SK-N-DZ (cell line): ENCODE measurements around the gene ALDH3B1.
A peak's percentile ranks its signal among the peaks of the same experiment; 100 is the strongest.

Experiments
- DNase-seq: peaks from one replicate; pipeline ENCODE4 v3.0.0-alpha.2; 2015; ENCODE audit warnings: low spot score

The ALDH3B1 gene

GRCh38 chr11:67997475-67997921 is 12.6 kb upstream of the ALDH3B1 start:
- no peak for DNase-seq

- DNase-seq = no peak
Observed at GRCh38 chr11:67998150-67999045, 11.7 kb upstream of the ALDH3B1 start.

DNA sequence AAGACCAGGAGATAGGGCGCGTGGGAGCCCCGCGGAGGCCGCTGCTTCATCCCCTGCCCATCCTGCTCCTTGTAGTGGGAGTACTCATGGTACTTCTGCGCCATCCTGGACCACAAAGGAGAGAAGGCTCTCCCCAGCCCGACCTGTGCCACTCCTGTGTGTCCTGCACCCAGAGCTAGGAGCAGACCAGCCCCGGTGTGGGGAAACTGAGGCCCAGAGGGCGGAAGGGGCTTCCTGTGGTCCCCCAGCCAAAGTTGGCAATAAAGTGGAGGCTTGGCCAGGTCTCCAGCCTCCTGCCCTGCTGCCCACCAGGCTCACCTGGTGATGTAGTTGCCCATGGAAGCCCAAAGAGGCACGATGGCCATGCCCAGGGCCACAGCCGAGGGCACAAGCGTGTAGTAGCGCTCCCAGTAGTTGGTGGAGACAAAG is 10.9 kb upstream of the ALDH3B1 start:
- peak; percentile 0 for DNase-seq

GRCh38 chr11:67999704-68000103 is 10.4 kb upstream of the ALDH3B1 start:
- peak; percentile 3 for DNase-seq

DNA sequence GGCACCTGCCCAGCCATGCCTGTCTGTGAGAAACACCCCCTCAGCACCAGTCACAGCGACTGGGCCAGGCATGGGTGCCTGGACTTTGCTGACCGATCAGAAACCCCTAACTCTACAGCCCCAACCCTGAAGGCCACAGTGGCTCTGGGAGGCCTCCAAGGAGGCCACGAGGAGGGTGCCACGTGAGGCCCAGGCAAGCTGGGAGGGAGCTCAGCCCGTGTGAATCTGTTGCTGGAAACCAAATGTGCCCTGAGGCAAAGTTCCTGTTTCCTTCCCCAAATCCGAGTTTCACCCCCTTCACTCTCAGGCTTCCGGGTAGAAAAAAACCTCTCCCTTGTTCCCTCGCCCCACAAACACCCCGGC is 7.6 kb upstream of the ALDH3B1 start:
- no peak for DNase-seq

DNA sequence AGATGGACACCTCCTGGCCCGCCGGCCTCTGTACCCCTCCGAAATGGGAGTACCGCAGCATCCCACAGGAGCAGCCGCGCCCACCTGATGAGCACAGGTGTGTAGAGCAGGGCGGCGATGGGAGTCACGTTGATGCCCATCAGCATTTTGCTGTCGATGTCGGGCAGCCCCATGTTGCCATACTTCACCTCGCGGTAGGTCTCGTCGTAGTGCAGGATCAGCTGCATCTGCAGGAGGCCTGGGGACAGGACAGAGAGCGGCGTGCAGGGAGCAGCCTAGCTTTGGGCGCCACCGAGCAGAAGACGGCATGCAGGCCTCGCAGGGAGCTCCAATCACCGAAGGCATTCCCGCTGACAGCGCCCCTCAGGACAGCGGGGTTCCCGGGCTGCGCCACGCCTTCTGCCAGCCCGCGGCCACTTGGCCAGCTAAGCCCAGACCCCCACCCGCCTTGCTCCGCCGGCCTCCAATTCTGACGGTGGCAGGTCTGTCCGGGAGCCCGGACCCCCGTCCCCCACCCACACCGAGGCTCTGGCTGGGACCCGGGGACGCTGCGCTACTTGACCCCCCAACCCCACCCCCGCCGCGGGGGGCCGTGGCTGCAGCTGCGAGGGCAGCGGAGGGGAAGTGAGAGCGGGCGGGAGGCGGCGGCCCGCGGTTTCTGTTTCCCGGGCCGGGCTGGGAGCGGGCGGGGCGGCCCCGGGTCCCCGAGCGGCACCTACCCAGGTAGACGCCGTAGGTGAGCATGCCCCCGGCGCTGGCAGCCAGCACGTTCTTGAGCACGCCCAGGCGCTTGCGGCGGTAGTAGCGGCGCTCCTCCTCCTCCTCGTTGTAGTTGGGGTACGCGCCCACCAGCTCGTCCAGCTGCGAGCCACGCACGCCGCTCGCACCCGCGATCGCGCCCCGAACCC is 6.9 kb upstream of the ALDH3B1 start:
- DNase-seq = no peak

- DNase-seq = peak; percentile 47
Observed at GRCh38 chr11:68003846-68004550, 6.1 kb upstream of the ALDH3B1 start, which contains the start of gene UNC93B1. UNC93B1 (minus strand) TSS chr11:68004097; CDS start chr11:68004043, 54 bp downstream.

GRCh38 chr11:68004551-68005335 is 5.4 kb upstream of the ALDH3B1 start:
- DNase-seq = no peak

GRCh38 chr11:68006606-68007166 is 3.4 kb upstream of the ALDH3B1 start:
- DNase-seq = no peak

DNA sequence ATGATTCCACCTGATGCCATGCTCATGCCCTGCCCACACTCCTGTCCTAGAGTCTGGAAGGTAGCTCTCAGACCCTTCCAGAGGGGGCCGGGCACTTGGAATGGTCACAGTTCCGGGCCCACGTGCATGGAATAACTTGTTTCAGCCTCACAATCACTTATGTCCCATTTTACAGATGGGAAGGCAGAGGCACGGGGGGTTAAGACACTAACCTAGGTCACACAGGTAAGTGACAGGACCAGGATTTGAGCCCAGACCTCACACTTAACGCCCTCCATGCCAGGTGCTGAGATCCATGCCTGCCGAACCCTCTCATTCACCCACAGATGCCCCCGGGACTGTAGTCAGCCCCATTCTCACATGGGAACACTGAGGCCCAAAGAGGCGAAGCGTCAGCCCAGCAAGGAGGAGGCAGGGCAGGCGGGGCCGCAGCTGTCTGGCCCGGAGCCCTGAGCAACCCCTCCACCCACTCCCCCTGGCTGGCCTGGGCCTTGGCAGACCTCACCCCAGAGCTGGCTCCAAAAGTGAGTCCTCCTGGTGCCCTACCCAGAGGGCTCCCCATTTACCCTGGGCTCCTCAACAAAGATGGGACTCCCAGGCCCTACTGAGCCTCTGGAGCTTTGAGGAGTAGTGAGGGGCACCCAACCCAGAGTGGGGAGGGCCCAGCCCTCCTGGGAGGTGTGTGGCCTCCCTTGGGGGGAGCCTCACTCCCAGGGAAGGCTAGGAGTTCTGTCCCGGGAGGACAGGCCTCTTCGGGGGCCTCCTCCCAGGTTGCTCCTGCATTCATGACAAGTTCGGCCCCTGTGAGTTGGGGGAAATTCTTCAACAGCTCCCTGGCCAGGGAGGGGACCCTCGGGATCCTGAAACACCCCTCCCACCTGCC is 2.4 kb upstream of the ALDH3B1 start:
- no peak for DNase-seq

DNA sequence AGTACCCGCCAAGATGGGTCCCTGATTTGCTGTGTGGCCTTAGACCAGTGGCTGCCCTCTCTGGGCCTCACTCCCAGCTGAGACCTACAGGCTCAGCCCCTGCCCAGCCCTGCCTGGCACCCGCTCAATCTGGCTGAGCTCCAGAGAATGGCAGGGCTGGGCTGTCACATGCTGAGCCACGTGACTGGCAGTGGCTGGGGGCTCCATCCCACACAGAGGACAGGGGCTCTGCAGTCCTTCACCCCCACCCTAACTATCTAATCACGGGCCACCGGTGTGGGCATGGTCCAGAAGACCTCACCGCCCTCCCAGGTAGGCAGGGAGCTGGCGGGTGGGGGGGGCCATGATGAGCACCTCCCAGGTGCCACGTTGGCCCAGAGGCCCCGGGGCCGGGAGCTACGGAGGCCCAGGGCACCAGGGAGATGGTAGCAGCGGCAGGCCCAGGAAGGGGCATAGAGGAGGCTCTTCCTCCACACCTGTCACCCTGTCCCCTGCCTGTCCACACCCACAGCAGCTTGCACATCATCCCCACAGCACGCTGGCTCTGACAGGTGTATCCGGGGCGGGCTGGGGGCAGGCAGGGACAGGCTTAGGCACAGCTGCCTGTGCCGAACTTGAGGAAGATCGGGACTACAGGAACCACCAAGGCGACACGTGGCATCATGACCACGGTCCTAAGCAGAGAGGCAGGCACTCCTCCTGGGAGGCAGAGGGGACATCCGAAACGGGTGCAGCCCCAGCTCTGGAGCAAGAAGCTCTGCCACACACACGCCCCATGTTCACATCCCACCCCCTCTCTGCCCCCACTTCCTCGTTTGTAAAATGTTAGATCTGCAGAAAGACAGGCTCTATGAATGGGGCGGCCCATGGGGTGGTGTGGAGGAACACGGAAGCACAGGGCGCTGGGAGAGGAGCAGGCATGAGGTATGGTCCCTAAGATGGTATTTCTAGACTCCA is 1.5 kb upstream of the ALDH3B1 start:
- DNase-seq = no peak

- no peak for DNase-seq
Observed at GRCh38 chr11:68009391-68010089, 587 bp upstream of the ALDH3B1 start.

- no peak for DNase-seq
Observed at GRCh38 chr11:68011051-68011943, 1.2 kb downstream of the ALDH3B1 start.

- DNase-seq = no peak
Observed at GRCh38 chr11:68012044-68012842, 2.1 kb downstream of the ALDH3B1 start.

GRCh38 chr11:68012843-68013610 is 2.9 kb downstream of the ALDH3B1 start:
- DNase-seq = no peak
